Stimulated activated CD8-positive, alpha-beta memory T cell treated with anti-CD3 and anti-CD28 coated beads, Interleukin-4, amount 100 ng/mL, for 4 hours (primary cell): Measurements from ENCODE around the gene BTBD6.
"Not testable (repeated sequence)": the region's sequence is repeated elsewhere in the genome, so short reads cannot be mapped to it uniquely, and the experiment has no call there.

Experiments used
- DNase-seq, 2 donors: peaks; one replicate each; pipeline ENCODE4 v3.0.0-alpha.2; 2020; ENCODE audit warnings: low read depth in 2 of 2, low spot score in 1 of 2

The BTBD6 gene

GRCh38 chr14:105292826-105293711 is 44.7 kb downstream of the BTBD6 start:
- DNase-seq, result no peak

DNA sequence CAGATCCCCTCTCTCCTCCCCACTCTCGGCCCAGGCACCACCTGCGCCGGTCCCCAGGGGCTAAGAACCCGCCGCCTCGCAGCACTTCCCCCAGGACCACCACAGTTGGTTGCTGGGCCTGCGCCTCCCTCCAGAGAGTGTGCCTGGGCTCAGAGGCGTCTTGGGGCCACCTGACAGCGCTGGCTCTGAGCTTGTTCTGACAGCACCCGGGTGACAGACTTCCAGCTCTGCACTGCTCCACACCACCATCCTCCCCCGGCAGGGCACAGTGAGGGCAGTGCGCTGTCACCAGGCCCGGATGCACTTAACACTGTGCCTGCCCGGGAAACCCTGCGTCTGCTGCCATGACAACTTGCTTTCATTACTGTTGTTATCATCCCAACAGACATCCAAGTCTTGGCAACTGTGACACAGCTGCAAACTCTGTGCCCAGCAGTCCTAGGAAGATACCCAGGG is 45.8 kb downstream of the BTBD6 start:
- DNase-seq, result no peak

DNA sequence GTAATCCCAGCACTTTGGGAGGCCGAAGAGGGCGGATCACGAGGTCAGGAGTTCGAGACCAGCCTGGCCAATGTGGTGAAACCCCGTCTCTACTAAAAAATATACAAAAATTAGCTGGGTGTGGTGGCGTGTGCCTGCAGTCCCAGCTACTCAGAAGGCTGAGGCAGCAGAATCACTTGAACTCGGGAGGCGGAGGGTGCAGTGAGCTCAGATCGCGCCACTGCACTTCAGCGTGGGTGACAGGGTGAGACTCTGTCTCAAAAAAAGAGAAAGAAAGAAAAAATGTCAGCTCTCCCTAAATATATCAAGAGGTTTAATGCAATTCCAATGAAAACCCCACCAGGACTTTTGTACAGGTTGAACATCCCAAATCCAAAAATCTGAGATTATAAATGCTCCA is 49.0 kb downstream of the BTBD6 start:
- DNase-seq, result not testable (repeated sequence)

- no peak for DNase-seq
Observed at GRCh38 chr14:105299654-105300541, 51.6 kb downstream of the BTBD6 start.
